Osteocyte (in vitro differentiated cells): ENCODE results near the gene LAX1. TPM values are rescaled to one million over a fixed set of nuclear protein-coding genes. Genes with fewer than 3 reads are reported as not detected.

Source experiments
- DNase-seq: peaks from one replicate; pipeline ENCODE4 v3.0.0; 2021; ENCODE audit warnings: mixed read lengths; ENCODE audit not compliant: unreplicated experiment; ENCODE audit errors: extremely low spot score
- H3K27ac Mint-ChIP-seq: one replicate; pipeline ENCODE4 v1.8.0; 2021; ENCODE audit warnings: mild to moderate bottlenecking, mixed read lengths; ENCODE audit not compliant: unreplicated experiment
- H3K27me3 Mint-ChIP-seq: one replicate; pipeline ENCODE4 v1.8.0; 2021; ENCODE audit warnings: mixed read lengths; ENCODE audit not compliant: unreplicated experiment
- H3K36me3 Mint-ChIP-seq: one replicate; pipeline ENCODE4 v1.8.0; 2021; ENCODE audit warnings: mixed read lengths; ENCODE audit not compliant: unreplicated experiment
- H3K4me1 Mint-ChIP-seq: one replicate; pipeline ENCODE4 v1.8.0; 2021; ENCODE audit warnings: mixed read lengths; ENCODE audit not compliant: unreplicated experiment
- H3K4me3 Mint-ChIP-seq: one replicate; pipeline ENCODE4 v1.8.0; 2021; ENCODE audit warnings: mild to moderate bottlenecking, moderate library complexity, mixed read lengths; ENCODE audit not compliant: unreplicated experiment
- H3K9me3 Mint-ChIP-seq: one replicate; pipeline ENCODE4 v1.8.0; 2021; ENCODE audit warnings: mixed read lengths; ENCODE audit not compliant: unreplicated experiment
- total RNA-seq: library from RNA; stranded (reverse); gene quantifications from 2 replicates; pipeline ENCODE4 v1.2.1, GENCODE V29; 2021
- TF ChIP-seq, protein P1 (sequence below): fragments of 200-600 bp; sonication (generic); IDR thresholded peaks from 2 replicates; pipeline ENCODE4 v1.5.0; 2021; ENCODE audit warnings: antibody characterized with exemption, mild to moderate bottlenecking, moderate library complexity

LAX1 gene
- total RNA-seq, 1 donor from 2014 or later, result not detected

DNA sequence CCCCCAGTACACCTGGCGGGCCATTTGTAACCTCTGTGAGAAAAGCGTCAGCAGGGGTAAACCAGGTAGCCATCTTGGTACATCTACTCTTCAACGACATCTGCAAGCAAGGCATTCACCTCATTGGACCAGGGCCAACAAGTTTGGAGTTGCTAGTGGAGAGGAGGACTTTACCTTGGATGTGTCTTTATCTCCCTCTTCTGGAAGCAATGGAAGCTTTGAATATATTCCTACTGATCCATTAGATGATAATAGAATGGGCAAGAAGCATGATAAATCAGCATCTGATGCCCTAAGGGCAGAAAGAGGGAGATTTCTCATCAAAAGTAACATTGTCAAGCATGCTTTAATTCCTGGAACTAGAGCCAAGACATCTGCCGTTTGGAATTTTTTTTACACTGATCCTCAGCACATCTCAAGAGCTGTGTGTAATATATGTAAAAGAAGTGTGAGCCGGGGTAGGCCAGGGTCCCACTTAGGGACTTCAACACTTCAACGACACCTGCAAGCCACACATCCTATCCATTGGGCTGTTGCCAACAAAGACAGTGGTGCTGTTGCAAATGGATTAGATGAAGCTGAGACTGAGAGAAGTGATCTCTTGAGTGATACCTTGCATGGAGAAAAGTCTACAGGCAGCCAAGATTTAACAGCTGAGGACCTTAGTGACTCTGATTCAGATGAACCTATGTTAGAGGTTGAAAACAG lies 33.1 kb downstream of the LAX1 start:
- peaks cover 5% of the 10 kb centered on the region for H3K9me3 Mint-ChIP-seq
- peaks cover 28% of the 10 kb centered on the region for H3K36me3 Mint-ChIP-seq
- peak overlapping the region; percentile 44 for H3K4me3 Mint-ChIP-seq
- no peak overlapping the region for H3K27ac Mint-ChIP-seq
- no peak for DNase-seq
- TF ChIP-seq, protein P1, sequence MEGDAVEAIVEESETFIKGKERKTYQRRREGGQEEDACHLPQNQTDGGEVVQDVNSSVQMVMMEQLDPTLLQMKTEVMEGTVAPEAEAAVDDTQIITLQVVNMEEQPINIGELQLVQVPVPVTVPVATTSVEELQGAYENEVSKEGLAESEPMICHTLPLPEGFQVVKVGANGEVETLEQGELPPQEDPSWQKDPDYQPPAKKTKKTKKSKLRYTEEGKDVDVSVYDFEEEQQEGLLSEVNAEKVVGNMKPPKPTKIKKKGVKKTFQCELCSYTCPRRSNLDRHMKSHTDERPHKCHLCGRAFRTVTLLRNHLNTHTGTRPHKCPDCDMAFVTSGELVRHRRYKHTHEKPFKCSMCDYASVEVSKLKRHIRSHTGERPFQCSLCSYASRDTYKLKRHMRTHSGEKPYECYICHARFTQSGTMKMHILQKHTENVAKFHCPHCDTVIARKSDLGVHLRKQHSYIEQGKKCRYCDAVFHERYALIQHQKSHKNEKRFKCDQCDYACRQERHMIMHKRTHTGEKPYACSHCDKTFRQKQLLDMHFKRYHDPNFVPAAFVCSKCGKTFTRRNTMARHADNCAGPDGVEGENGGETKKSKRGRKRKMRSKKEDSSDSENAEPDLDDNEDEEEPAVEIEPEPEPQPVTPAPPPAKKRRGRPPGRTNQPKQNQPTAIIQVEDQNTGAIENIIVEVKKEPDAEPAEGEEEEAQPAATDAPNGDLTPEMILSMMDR, result no peak
- peaks cover 52% of the 10 kb centered on the region for H3K4me1 Mint-ChIP-seq
- no peaks in the 10 kb centered on the region for H3K27me3 Mint-ChIP-seq

GRCh38 chr1:203799157-203799556 lies 34.2 kb downstream of the LAX1 start:
- Mint-ChIP-seq H3K27me3 (no peaks in the 10 kb centered on the region), H3K4me3 (no peak overlapping the region), H3K36me3 (peaks cover 35% of the 10 kb centered on the region), H3K4me1 (peaks cover 57% of the 10 kb centered on the region), H3K27ac (no peak overlapping the region), H3K9me3 (peaks cover 5% of the 10 kb centered on the region)
- TF ChIP-seq, protein P1, result no peak
- no peak for DNase-seq

DNA sequence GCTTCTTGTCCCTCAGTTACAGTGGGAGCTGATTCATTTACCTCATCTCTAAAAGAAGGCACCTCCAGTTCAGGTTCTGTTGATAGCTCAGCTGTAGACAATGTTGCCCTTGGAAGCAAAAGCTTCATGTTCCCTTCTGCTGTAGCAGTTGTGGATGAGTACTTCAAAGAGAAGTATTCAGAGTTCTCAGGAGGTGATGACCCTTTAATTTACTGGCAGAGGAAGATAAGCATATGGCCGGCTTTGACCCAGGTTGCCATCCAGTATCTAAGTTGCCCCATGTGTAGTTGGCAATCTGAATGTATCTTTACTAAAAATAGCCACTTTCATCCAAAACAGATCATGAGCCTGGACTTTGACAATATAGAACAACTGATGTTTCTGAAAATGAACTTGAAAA lies 35.0 kb downstream of the LAX1 start:
- Mint-ChIP-seq H3K4me1 (peaks cover 55% of the 10 kb centered on the region), H3K27ac (no peak overlapping the region), H3K27me3 (no peaks in the 10 kb centered on the region), H3K9me3 (peaks cover 5% of the 10 kb centered on the region), H3K36me3 (peaks cover 40% of the 10 kb centered on the region), H3K4me3 (no peak overlapping the region)
- TF ChIP-seq, protein P1, result no peak
- no peak for DNase-seq

DNA sequence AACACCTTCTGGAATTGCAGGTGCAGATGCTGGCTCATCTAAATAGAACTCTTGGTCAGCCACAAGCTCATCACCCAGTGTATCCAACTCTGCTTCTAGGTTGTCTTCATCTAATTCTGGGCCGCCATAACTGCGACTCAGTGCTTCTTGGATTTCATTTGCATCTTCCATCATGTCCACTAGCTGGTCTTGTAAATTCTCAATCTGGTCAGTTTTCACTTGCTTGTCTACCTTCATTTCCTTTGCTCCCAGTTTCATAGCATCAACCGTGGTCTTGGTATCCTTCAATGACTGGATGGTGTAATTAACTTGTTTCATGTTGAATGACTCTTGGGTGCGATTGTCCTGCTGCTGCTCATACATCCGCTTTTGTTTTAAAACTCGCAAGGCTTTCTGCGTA lies 40.7 kb downstream of the LAX1 start:
- H3K27ac Mint-ChIP-seq, result no peak overlapping the region
- H3K9me3 Mint-ChIP-seq, result no peaks in the 10 kb centered on the region
- peak; percentile 17 for DNase-seq
- no peak overlapping the region for H3K4me3 Mint-ChIP-seq
- TF ChIP-seq, protein P1, result no peak
- H3K4me1 Mint-ChIP-seq, result peaks cover 40% of the 10 kb centered on the region
- H3K27me3 Mint-ChIP-seq, result no peaks in the 10 kb centered on the region
- H3K36me3 Mint-ChIP-seq, result peaks cover 43% of the 10 kb centered on the region

GRCh38 chr1:203807196-203807595 lies 42.2 kb downstream of the LAX1 start:
- Mint-ChIP-seq H3K4me1 (peaks cover 32% of the 10 kb centered on the region), H3K9me3 (no peaks in the 10 kb centered on the region), H3K36me3 (peaks cover 47% of the 10 kb centered on the region), H3K27ac (peak overlapping the region; percentile 67), H3K27me3 (no peaks in the 10 kb centered on the region), H3K4me3 (no peak overlapping the region)
- TF ChIP-seq, protein P1, result no peak
- no peak for DNase-seq
